CD4-positive, alpha-beta T cell treated with Interleukin-6 at 100 ng/mL for 8 hours (primary cell): Measurements from ENCODE around the gene MAGEA2B.
"Not testable (repeated sequence)": the region's sequence is repeated elsewhere in the genome, so short reads cannot be mapped to it uniquely, and the experiment has no call there.

Experiments used
- DNase-seq: peaks from one replicate; pipeline ENCODE4 v3.0.0-alpha.2; 2020; ENCODE audit warnings: mixed read lengths, low spot score

The MAGEA2B gene

DNA sequence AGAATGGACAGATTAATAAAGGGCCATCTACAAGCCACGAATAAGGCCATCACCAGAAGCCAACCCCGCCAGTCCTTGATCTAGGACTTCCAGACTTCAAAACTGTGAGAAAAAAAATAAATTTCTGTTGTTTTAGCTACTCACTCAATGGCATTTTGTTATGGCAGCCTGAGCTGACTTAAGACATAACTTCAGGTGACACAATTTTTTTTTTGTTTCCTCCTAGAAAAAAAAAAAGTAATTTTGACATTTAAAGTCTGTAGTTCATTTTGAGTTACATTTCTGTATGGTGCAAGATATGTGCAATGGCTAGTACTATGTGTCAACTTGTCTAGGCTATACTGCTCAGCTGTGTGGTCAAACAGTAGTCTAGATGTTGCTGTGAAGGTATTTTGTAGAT lies 44.5 kb downstream of the MAGEA2B start, which contains the start of gene CSAG3:
CSAG3 (plus strand) TSS at position 301 of the 400 bp plus-strand sequence.
- not testable (repeated sequence) for DNase-seq

GRCh38 chrX:152759544-152759943 lies 45.1 kb downstream of the MAGEA2B start:
- DNase-seq: not testable (repeated sequence)

DNA sequence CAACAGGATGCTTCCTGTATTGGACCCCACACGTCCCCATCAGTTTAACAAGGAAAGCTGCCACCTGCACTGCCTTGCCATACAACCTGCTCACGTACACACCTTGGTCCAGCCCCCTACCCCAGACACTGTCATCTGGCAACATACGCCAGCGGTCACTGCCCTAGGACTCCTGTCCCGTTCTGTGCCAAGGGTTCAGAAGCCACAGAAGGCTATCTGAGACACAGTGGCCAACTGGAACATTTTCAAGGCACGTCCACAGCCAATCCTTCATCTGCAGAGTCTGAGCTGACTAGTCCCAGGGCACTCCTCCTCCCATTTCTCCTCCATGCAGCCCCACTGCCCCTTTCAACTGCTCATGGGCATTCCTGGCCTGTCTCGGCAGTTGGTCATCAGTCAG lies 47.2 kb downstream of the MAGEA2B start:
- DNase-seq: not testable (repeated sequence)

GRCh38 chrX:152766562-152766961 lies 52.1 kb downstream of the MAGEA2B start:
- DNase-seq: not testable (repeated sequence)
